PC-9 (cell line): ENCODE measurements around the gene IVD.

Experiments
- EZH2 ChIP-seq: fragments of 200-600 bp; sonication (generic); IDR thresholded peaks from 2 replicates; pipeline ENCODE4 v1.8.0; 2017; ENCODE audit warnings: antibody characterized with exemption, low read depth
- TF ChIP-seq, protein P1 (sequence below): fragments of 200-600 bp; sonication (generic); conservative IDR thresholded peaks from 2 replicates; pipeline ENCODE4 v1.6.1; 2017; ENCODE audit warnings: mixed run types, antibody characterized with exemption, mild to moderate bottlenecking, moderate library complexity

GRCh38 chr15:40358471-40359353, 46.9 kb upstream of the IVD start:
- TF ChIP-seq, protein P1, sequence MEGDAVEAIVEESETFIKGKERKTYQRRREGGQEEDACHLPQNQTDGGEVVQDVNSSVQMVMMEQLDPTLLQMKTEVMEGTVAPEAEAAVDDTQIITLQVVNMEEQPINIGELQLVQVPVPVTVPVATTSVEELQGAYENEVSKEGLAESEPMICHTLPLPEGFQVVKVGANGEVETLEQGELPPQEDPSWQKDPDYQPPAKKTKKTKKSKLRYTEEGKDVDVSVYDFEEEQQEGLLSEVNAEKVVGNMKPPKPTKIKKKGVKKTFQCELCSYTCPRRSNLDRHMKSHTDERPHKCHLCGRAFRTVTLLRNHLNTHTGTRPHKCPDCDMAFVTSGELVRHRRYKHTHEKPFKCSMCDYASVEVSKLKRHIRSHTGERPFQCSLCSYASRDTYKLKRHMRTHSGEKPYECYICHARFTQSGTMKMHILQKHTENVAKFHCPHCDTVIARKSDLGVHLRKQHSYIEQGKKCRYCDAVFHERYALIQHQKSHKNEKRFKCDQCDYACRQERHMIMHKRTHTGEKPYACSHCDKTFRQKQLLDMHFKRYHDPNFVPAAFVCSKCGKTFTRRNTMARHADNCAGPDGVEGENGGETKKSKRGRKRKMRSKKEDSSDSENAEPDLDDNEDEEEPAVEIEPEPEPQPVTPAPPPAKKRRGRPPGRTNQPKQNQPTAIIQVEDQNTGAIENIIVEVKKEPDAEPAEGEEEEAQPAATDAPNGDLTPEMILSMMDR, result no peak
- TF ChIP-seq EZH2, result no peak
